Stimulated activated naive CD8-positive, alpha-beta T cell treated with anti-CD3 and anti-CD28 coated beads, Interleukin-15, Interleukin-2, amounts not matched to agents 100 ng/mL and 50 ng/mL, for 24 hours (primary cell): ENCODE data around the gene S100A13.

Experiments used
- H3K27ac Mint-ChIP-seq: one replicate; pipeline ENCODE4 v1.8.0; 2021; ENCODE audit warnings: mild to moderate bottlenecking, mixed read lengths
- H3K27me3 Mint-ChIP-seq: one replicate; pipeline ENCODE4 v1.8.0; 2021; ENCODE audit warnings: mixed read lengths
- H3K36me3 Mint-ChIP-seq: one replicate; pipeline ENCODE4 v1.8.0; 2021; ENCODE audit warnings: low read depth, mixed read lengths
- H3K4me1 Mint-ChIP-seq: one replicate; pipeline ENCODE4 v1.8.0; 2021; ENCODE audit warnings: low read depth, mixed read lengths
- H3K4me3 Mint-ChIP-seq: one replicate; pipeline ENCODE4 v1.8.0; 2021; ENCODE audit warnings: mild to moderate bottlenecking, mixed read lengths
- H3K9me3 Mint-ChIP-seq: one replicate; pipeline ENCODE4 v1.8.0; 2021; ENCODE audit warnings: mixed read lengths

S100A13 gene

GRCh38 chr1:153619171-153619570, 8.1 kb downstream of the S100A13 start:
- Mint-ChIP-seq H3K27me3 (no peaks in the 10 kb centered on the region), H3K27ac (no peak overlapping the region), H3K4me1 (peaks cover 4% of the 10 kb centered on the region), H3K36me3 (no peaks in the 10 kb centered on the region), H3K9me3 (no peaks in the 10 kb centered on the region), H3K4me3 (no peak overlapping the region)

GRCh38 chr1:153617663-153618062, 9.6 kb downstream of the S100A13 start:
- H3K27me3 Mint-ChIP-seq, result no peaks in the 10 kb centered on the region
- no peak overlapping the region for H3K27ac Mint-ChIP-seq
- peaks cover 4% of the 10 kb centered on the region for H3K4me1 Mint-ChIP-seq
- no peak overlapping the region for H3K4me3 Mint-ChIP-seq
- no peaks in the 10 kb centered on the region for H3K36me3 Mint-ChIP-seq
- no peaks in the 10 kb centered on the region for H3K9me3 Mint-ChIP-seq

GRCh38 chr1:153616917-153617311, 10.4 kb downstream of the S100A13 start:
- Mint-ChIP-seq H3K4me1 (peaks cover 4% of the 10 kb centered on the region), H3K36me3 (no peaks in the 10 kb centered on the region), H3K9me3 (no peaks in the 10 kb centered on the region), H3K27ac (no peak overlapping the region), H3K4me3 (no peak overlapping the region), H3K27me3 (no peaks in the 10 kb centered on the region)

GRCh38 chr1:153616144-153616916, 11.0 kb downstream of the S100A13 start, which contains the start of gene S100A14:
Gene S100A14 (minus strand): TSS chr1:153616325. CDS start chr1:153615858, 467 bp downstream.
- peaks cover 4% of the 10 kb centered on the region for H3K4me1 Mint-ChIP-seq
- H3K9me3 Mint-ChIP-seq, result no peaks in the 10 kb centered on the region
- no peak within 1 kb of the TSS for H3K27ac Mint-ChIP-seq
- no peak within 1 kb of the TSS for H3K4me3 Mint-ChIP-seq
- no peaks in the 10 kb centered on the region for H3K36me3 Mint-ChIP-seq
- no peaks in the 10 kb centered on the region for H3K27me3 Mint-ChIP-seq

GRCh38 chr1:153615406-153615805, 11.9 kb downstream of the S100A13 start:
- Mint-ChIP-seq H3K27me3 (no peaks in the 10 kb centered on the region), H3K4me3 (no peak overlapping the region), H3K4me1 (peaks cover 4% of the 10 kb centered on the region), H3K36me3 (no peaks in the 10 kb centered on the region), H3K9me3 (no peaks in the 10 kb centered on the region), H3K27ac (no peak overlapping the region)

- no peak overlapping the region for H3K27ac Mint-ChIP-seq
- peaks cover 4% of the 10 kb centered on the region for H3K4me1 Mint-ChIP-seq
- H3K27me3 Mint-ChIP-seq, result no peaks in the 10 kb centered on the region
- H3K4me3 Mint-ChIP-seq, result no peak overlapping the region
- H3K36me3 Mint-ChIP-seq, result no peaks in the 10 kb centered on the region
- no peaks in the 10 kb centered on the region for H3K9me3 Mint-ChIP-seq
Measured at GRCh38 chr1:153614906-153615305, 12.4 kb downstream of the S100A13 start.

GRCh38 chr1:153614189-153614900, 13.0 kb downstream of the S100A13 start:
- H3K4me1 Mint-ChIP-seq, result peaks cover 4% of the 10 kb centered on the region
- H3K36me3 Mint-ChIP-seq, result no peaks in the 10 kb centered on the region
- no peak overlapping the region for H3K27ac Mint-ChIP-seq
- no peaks in the 10 kb centered on the region for H3K9me3 Mint-ChIP-seq
- no peak overlapping the region for H3K4me3 Mint-ChIP-seq
- no peaks in the 10 kb centered on the region for H3K27me3 Mint-ChIP-seq

- peaks cover 4% of the 10 kb centered on the region for H3K4me1 Mint-ChIP-seq
- H3K9me3 Mint-ChIP-seq, result no peaks in the 10 kb centered on the region
- H3K27me3 Mint-ChIP-seq, result no peaks in the 10 kb centered on the region
- H3K27ac Mint-ChIP-seq, result no peak overlapping the region
- H3K36me3 Mint-ChIP-seq, result no peaks in the 10 kb centered on the region
- no peak overlapping the region for H3K4me3 Mint-ChIP-seq
Measured at GRCh38 chr1:153613406-153613805, 13.9 kb downstream of the S100A13 start.

DNA sequence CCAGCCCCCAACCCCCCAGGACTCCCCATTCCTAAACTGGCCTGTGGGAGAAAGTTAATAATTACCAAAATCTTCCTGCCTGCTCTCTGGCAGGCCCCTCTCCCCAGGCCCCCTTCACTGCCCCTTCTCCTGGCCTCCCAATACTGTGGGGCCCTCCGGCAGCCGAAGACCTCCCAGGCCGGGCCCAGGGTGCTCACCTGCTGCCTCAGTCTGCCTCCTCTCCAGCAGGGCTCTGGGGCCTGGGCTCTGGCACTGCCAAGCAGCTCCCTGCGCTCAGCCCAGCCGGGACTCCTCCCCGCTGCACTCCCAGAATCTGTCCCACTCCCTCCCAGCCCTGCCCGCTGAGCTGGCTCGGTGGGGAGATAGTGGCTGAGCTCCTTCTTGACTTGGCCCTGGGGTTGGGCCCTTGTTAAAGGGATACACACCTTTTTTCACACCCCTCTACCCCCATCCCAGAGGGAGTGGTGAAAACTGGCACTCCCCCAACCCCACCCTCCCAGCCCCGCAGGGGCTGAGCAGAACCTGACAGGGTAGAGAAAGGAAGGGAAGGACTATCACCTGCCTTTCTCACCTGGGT, 14.5 kb downstream of the S100A13 start, which contains the start of gene S100A16:
Gene S100A16, minus strand, starts transcription at position 383 of the 577 bp plus-strand sequence. CDS start 4,986 bp downstream, outside the sequence.
- peaks cover 4% of the 10 kb centered on the region for H3K4me1 Mint-ChIP-seq
- H3K27ac Mint-ChIP-seq, result no peak within 1 kb of the TSS
- no peaks in the 10 kb centered on the region for H3K27me3 Mint-ChIP-seq
- no peak within 1 kb of the TSS for H3K4me3 Mint-ChIP-seq
- H3K36me3 Mint-ChIP-seq, result no peaks in the 10 kb centered on the region
- no peaks in the 10 kb centered on the region for H3K9me3 Mint-ChIP-seq

DNA sequence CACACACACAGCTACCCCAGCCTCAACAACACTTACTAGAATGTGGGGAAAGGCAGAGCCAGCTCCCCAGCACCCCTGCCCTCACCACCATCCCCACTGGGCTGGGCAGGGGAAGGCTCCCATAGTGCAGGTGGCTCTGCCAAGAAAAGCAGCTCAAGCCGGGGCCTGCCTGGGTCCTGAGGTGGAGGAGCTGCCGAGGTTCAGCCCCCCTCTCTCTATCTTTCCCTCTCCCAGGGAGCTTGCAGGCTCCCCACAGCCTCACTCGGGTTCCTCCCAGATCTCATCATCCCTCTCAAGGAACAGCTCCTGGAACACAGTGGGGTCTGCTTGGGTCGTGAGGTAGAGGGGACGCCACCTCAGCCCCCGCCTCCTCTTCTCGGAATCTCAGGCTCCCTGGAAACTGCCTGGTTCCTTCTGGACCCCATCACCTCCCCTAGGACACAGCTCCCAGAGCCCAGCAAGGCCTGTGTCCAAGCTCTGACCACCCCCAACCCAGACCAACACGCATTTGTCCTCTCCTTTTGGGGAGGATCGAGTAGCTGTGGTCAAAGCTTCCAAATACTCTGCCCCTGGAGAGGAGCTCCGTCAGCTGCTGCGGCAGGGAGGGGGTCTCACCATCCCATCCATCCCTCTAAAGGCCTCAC, 15.1 kb downstream of the S100A13 start:
- Mint-ChIP-seq H3K4me3 (no peak overlapping the region), H3K27me3 (no peaks in the 10 kb centered on the region), H3K4me1 (peaks cover 4% of the 10 kb centered on the region), H3K9me3 (no peaks in the 10 kb centered on the region), H3K27ac (no peak overlapping the region), H3K36me3 (no peaks in the 10 kb centered on the region)

GRCh38 chr1:153611356-153611755, 15.9 kb downstream of the S100A13 start:
- H3K27ac Mint-ChIP-seq, result no peak overlapping the region
- no peak overlapping the region for H3K4me3 Mint-ChIP-seq
- H3K4me1 Mint-ChIP-seq, result peaks cover 4% of the 10 kb centered on the region
- H3K9me3 Mint-ChIP-seq, result no peaks in the 10 kb centered on the region
- H3K27me3 Mint-ChIP-seq, result no peaks in the 10 kb centered on the region
- H3K36me3 Mint-ChIP-seq, result no peaks in the 10 kb centered on the region

GRCh38 chr1:153610811-153611301, 16.4 kb downstream of the S100A13 start:
- Mint-ChIP-seq H3K4me3 (no peak overlapping the region), H3K4me1 (peaks cover under 1% of the 10 kb centered on the region), H3K27ac (no peak overlapping the region), H3K9me3 (no peaks in the 10 kb centered on the region), H3K36me3 (no peaks in the 10 kb centered on the region), H3K27me3 (no peaks in the 10 kb centered on the region)

DNA sequence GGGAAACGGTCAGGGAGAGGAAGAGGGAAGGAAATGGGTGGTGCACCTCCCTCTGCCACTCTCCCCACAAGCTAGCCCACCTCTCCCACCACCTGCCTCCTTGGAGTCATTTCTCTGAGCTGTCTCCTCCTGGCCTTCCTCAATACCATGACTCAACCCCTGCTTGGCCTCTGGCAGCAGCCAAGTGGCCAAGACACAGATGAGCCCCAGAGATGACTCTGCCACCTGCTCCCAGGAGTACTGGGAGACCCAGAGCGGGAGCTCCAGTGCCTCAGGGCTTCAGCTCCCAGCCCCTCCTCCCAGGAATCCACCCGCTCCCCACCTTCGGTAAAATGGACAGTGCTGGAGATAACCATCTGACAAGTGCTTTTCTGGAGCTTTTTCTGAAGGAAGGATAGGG, 17.0 kb downstream of the S100A13 start:
- H3K36me3 Mint-ChIP-seq, result no peaks in the 10 kb centered on the region
- H3K4me1 Mint-ChIP-seq, result no peaks in the 10 kb centered on the region
- no peak overlapping the region for H3K4me3 Mint-ChIP-seq
- H3K9me3 Mint-ChIP-seq, result no peaks in the 10 kb centered on the region
- H3K27ac Mint-ChIP-seq, result peak overlapping the region; percentile 57
- no peaks in the 10 kb centered on the region for H3K27me3 Mint-ChIP-seq

- H3K27ac Mint-ChIP-seq, result no peak overlapping the region
- no peaks in the 10 kb centered on the region for H3K27me3 Mint-ChIP-seq
Measured at GRCh38 chr1:153609585-153609907, 17.8 kb downstream of the S100A13 start.

More at GRCh38 chr1:153609585-153609907, 17.8 kb downstream of the S100A13 start:
- Mint-ChIP-seq H3K4me3 (no peak overlapping the region), H3K36me3 (no peaks in the 10 kb centered on the region), H3K9me3 (no peaks in the 10 kb centered on the region), H3K4me1 (no peaks in the 10 kb centered on the region)
